ENCODE results near the gene NGDN. TPM values are rescaled to one million over a fixed set of nuclear protein-coding genes. Genes with fewer than 3 reads are reported as not detected.
"Not testable (repeated sequence)": the region's sequence is repeated elsewhere in the genome, so short reads cannot be mapped to it uniquely, and the experiment has no call there.

NGDN gene, protein sequence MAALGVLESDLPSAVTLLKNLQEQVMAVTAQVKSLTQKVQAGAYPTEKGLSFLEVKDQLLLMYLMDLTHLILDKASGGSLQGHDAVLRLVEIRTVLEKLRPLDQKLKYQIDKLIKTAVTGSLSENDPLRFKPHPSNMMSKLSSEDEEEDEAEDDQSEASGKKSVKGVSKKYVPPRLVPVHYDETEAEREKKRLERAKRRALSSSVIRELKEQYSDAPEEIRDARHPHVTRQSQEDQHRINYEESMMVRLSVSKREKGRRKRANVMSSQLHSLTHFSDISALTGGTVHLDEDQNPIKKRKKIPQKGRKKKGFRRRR
- 10 to 100 TPM; 19.5 to 24.3 TPM for total RNA-seq

DNA sequence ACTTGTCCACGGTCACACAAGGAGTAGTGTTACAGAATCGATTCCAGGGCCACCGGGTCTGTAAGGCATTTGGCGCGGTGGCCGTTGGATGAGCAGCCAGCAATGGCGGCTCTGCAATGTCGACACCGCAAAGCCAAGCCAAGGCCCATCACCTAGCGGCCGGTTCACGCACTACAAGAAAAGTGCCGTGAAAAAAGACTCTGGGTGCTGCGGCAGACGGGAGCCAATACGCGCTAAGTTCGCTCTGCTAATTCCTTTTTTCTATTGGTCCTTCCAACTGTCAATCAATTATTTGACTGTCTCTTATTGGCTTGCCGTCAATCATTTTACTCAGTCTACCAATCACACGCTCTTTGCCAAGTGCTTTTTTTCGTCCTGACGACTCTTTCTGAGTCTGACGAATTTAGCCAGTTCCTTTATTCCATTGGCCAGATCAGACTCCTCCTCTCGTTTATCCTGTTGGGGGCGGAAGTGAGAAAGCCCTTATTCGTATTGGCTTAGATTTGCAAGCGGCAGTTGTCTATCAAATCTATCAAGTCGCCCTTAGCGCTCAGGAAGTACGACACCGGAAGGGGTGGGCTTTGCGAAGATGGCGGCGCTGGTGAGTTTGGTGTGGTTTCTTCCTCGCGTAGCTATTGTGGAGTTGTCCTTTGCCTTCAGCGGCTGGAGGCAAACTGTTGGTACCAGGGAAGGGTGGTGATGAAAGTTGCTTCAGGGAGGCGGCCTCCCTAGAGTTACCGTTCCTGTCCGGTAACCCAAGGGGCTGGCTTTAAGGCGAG lies at the start of gene NGDN:
TSS of gene NGDN (plus strand) at position 577 of the 779 bp plus-strand sequence. CDS start at position 590, 13 bp downstream.
- DNase-seq (ENCODE audit: low spot score), result peak; percentile 98
- TF ChIP-seq, protein P1, sequence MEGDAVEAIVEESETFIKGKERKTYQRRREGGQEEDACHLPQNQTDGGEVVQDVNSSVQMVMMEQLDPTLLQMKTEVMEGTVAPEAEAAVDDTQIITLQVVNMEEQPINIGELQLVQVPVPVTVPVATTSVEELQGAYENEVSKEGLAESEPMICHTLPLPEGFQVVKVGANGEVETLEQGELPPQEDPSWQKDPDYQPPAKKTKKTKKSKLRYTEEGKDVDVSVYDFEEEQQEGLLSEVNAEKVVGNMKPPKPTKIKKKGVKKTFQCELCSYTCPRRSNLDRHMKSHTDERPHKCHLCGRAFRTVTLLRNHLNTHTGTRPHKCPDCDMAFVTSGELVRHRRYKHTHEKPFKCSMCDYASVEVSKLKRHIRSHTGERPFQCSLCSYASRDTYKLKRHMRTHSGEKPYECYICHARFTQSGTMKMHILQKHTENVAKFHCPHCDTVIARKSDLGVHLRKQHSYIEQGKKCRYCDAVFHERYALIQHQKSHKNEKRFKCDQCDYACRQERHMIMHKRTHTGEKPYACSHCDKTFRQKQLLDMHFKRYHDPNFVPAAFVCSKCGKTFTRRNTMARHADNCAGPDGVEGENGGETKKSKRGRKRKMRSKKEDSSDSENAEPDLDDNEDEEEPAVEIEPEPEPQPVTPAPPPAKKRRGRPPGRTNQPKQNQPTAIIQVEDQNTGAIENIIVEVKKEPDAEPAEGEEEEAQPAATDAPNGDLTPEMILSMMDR (IDR thresholded peaks at IDR 0.05), result peak; percentile 85 to 88
- Histone ChIP-seq H3K27me3 (no peaks in the 10 kb centered on the region), H3K27ac (peak within 1 kb of the TSS; percentile 78 to 90), H3K36me3 (peaks cover 36% of the 10 kb centered on the region), H3K4me1 (peaks cover 0 to 10% of the 10 kb centered on the region in 2 donors), H3K4me3 (peak within 1 kb of the TSS; percentile 78 to 90), H3K9me3 (no peaks in the 10 kb centered on the region)

DNA sequence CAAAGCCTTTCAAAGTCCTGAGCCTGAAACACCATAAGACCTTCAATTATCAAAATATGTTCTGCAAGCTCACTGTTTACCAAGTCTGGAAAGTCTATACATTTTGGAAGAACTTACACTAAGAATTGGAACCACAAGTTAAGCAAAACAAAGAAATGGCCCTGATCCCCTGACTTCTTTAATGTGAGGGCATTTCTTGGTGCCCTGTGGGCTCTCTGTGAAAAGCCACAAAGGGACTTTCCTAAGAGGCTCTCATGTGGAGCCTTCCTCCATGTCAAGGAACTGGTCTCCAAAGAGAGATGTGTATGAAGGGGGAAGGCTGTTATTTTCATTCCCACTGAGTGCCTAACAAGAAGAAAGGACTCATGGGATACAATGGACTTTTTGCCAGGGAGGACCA lies 47.9 kb upstream of the NGDN start:
- H3K4me1 ChIP-seq, result no peaks in the 10 kb centered on the region
- H3K36me3 ChIP-seq, result peaks cover 61% of the 10 kb centered on the region
- H3K27ac ChIP-seq, result peak overlapping the region; percentile 1
- TF ChIP-seq, protein P1 (IDR thresholded peaks at IDR 0.05), result no peak
- no peak for DNase-seq (ENCODE audit: low spot score)
- no peaks in the 10 kb centered on the region for H3K9me3 ChIP-seq
- H3K27me3 ChIP-seq, result no peaks in the 10 kb centered on the region
- no peak overlapping the region for H3K4me3 ChIP-seq

DNA sequence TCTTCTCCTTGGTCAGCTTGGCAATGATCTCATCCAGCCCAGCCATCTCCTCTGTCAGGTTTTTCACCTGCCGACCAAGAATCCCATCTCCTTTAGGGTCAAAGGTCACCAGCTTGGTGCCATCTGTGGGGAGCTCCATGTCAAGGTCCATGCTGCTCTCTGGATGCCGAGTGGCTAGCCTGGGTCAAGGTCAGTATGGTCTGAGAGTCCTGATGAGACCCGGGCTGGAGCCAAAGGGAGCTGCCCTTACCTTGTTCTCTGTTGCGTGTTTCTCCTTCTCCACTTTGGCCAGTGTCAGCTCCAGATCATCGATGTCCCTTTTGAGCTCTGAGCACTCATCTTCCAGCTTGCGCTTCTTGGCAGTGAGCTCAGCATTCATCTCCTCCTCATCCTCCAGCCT lies 45.8 kb upstream of the NGDN start:
- Histone ChIP-seq H3K27ac (peak overlapping the region in 1 of 2 donors; percentile 43), H3K27me3 (no peaks in the 10 kb centered on the region), H3K9me3 (no peaks in the 10 kb centered on the region), H3K36me3 (peaks cover 48% of the 10 kb centered on the region), H3K4me1 (no peaks in the 10 kb centered on the region), H3K4me3 (no peak overlapping the region)
- TF ChIP-seq, protein P1 (IDR thresholded peaks at IDR 0.05), result no peak
- no peak for DNase-seq (ENCODE audit: low spot score)

DNA sequence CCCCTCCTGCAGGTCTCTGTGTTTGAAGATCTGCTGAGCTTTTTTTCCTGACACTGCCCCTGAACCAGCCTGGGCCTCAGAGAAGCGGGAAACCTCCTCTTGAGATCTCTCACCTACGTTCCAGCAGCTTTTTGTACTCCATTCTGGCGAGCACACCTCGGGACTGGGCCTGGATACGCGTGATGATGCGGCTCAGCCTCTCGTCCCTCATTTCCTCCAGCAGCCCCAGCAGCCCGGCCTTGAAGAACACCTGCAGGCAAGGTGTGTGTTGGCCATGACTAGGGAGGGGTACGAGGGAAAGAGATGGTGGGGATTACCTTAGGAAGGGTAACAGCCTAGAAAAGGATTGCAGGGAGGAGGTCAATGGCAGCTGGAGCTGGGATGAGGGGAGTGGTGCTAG lies 44.3 kb upstream of the NGDN start:
- no peak overlapping the region for H3K27ac ChIP-seq
- H3K4me1 ChIP-seq, result no peaks in the 10 kb centered on the region
- H3K27me3 ChIP-seq, result no peaks in the 10 kb centered on the region
- H3K9me3 ChIP-seq, result no peaks in the 10 kb centered on the region
- H3K36me3 ChIP-seq, result peaks cover 55% of the 10 kb centered on the region
- no peak for DNase-seq (ENCODE audit: low spot score)
- no peak overlapping the region for H3K4me3 ChIP-seq
- TF ChIP-seq, protein P1 (IDR thresholded peaks at IDR 0.05), result no peak

DNA sequence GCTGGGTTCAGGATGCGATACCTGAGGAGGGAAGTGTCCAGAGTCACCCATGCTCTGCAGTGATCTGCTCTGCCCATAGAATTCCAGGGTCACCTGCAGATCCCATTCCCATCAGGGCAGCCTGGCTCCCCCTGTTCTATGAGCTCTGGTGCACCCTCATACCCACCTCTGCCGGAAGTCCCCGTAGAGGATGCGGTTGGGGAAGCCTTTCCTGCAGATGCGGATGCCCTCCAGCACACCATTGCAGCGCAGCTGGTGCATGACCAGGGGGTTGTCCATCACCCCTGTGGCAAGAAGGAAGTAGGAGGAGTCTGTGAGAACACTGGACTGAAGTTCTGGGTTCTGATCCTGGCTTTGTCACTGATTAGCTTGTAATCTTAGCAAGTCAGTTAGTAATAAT lies 43.7 kb upstream of the NGDN start:
- DNase-seq (ENCODE audit: low spot score); H3K4me3 ChIP-seq; H3K27ac ChIP-seq; H3K27me3 ChIP-seq; H3K4me1 ChIP-seq; H3K9me3 ChIP-seq: not testable (repeated sequence)
- peaks cover 55% of the 10 kb centered on the region for H3K36me3 ChIP-seq
